ENCODE measurements around the gene C11orf52. TPM values are rescaled to one million over a fixed set of nuclear protein-coding genes. Genes with fewer than 3 reads are reported as not detected.

The C11orf52 gene
- total and polyA plus RNA-seq, 2 donors (not counting 1 experiment from before 2014, with no cell fraction given) = not detected

- no peak overlapping the region for H2AFZ ChIP-seq (ENCODE audit: insufficient read depth, low read depth, low read length, poor library complexity, severe bottlenecking)
- H4K20me1 ChIP-seq (ENCODE audit: control insufficient read depth, insufficient read depth, low read length, poor library complexity, severe bottlenecking) = no peaks in the 10 kb centered on the region
- no peaks in the 10 kb centered on the region for H3K9me3 Mint-ChIP-seq (ENCODE audit: insufficient read depth)
- H3K4me1 ChIP-seq (ENCODE audit: control insufficient read depth in 2 of 2, insufficient read depth in 2 of 2, low read length in 2 of 2) = peaks cover 9% of the 10 kb centered on the region in 2 donors
- TF ChIP-seq, protein P1, sequence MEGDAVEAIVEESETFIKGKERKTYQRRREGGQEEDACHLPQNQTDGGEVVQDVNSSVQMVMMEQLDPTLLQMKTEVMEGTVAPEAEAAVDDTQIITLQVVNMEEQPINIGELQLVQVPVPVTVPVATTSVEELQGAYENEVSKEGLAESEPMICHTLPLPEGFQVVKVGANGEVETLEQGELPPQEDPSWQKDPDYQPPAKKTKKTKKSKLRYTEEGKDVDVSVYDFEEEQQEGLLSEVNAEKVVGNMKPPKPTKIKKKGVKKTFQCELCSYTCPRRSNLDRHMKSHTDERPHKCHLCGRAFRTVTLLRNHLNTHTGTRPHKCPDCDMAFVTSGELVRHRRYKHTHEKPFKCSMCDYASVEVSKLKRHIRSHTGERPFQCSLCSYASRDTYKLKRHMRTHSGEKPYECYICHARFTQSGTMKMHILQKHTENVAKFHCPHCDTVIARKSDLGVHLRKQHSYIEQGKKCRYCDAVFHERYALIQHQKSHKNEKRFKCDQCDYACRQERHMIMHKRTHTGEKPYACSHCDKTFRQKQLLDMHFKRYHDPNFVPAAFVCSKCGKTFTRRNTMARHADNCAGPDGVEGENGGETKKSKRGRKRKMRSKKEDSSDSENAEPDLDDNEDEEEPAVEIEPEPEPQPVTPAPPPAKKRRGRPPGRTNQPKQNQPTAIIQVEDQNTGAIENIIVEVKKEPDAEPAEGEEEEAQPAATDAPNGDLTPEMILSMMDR (IDR thresholded peaks at IDR 0.05) = no peak
- TF ChIP-seq EZH2 (IDR thresholded peaks at IDR 0.05; ENCODE audit: borderline replicate concordance, insufficient read depth, low read depth, low read length, poor library complexity, severe bottlenecking) = no peak
- H3K27ac Mint-ChIP-seq = no peak overlapping the region
- intact Hi-C loops (cut with micrococcal nuclease) = no loop called here
- H3K9me3 ChIP-seq (ENCODE audit: control extremely low read depth in 1 of 3, control insufficient read depth in 2 of 3, insufficient read depth in 1 of 3, low read length in 2 of 3) = no peaks in the 10 kb centered on the region
- no peaks in the 10 kb centered on the region for H3K27me3 ChIP-seq (replicated peaks in 1 of 4; ENCODE audit: control extremely low read depth in 1 of 4, control insufficient read depth in 3 of 4, insufficient read depth in 4 of 4, low read length in 3 of 4)
- CTCF ChIA-PET = interaction anchor here (1.4 to 2.9 kb wide), 2 partner anchors 20 to 162 kb away, joined by 4 to 6 read pairs; no protein-coding TSS in a partner anchor
- no peaks in the 10 kb centered on the region for H3K36me3 ChIP-seq (replicated peaks in 1 of 2; ENCODE audit: control extremely low read depth in 1 of 2, control insufficient read depth in 1 of 2, extremely low read depth in 1 of 2, insufficient read depth in 2 of 2, low read length in 1 of 2)
- H3K79me2 ChIP-seq (ENCODE audit: control insufficient read depth, insufficient read depth, low read length) = no peaks in the 10 kb centered on the region
- WGBS (ENCODE audit: insufficient coverage) = 100% methylated on average over 1 of the region's 3 CpGs
- ATAC-seq (ENCODE audit: low read depth) = no peak
- DNase-seq = no peak
- POLR2A ChIA-PET = no interaction called here
- no peak overlapping the region for H3K4me3 Mint-ChIP-seq
- H3K27ac ChIP-seq (ENCODE audit: low read length in 2 of 2) = no peak overlapping the region
- H3K4me1 Mint-ChIP-seq = peaks cover 9% of the 10 kb centered on the region
- H3K4me3 ChIP-seq (ENCODE audit: control extremely low read depth in 1 of 5, extremely low read depth in 1 of 5, insufficient read depth in 1 of 5, low read depth in 2 of 5, low read length in 4 of 5) = no peak overlapping the region
- H3K27me3 Mint-ChIP-seq = no peaks in the 10 kb centered on the region
- no peak overlapping the region for H3K4me2 ChIP-seq (replicated peaks; ENCODE audit: low read depth, low read length, poor library complexity, severe bottlenecking)
- no peak overlapping the region for H3K9ac ChIP-seq (ENCODE audit: low read length)
Measured at GRCh38 chr11:111951565-111951964, 32.9 kb downstream of the C11orf52 start.

DNA sequence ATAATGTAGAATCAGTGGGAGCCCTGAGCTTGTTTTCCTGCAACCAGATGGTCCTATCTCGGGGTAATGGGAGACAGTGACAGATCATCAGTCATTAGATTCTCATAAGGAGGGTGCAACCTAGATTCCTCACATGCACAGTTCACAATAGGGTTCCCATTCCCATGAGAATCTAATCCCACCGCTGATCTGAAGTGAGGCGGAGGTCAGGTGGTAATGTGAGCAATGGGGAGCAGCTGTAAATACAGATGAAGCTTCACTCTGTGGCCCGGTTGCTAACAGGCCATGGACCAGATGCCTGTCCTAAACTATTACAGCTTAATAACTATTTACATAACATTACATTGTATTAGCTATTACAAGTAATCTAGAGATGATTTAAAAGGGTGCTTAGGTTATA is 35.4 kb downstream of the C11orf52 start:
- intact Hi-C loops (cut with micrococcal nuclease) = no loop called here
- Histone ChIP-seq H3K9me3 (ENCODE audit: control extremely low read depth in 1 of 3, control insufficient read depth in 2 of 3, insufficient read depth in 1 of 3, low read length in 2 of 3) (peaks cover 0 to 6% (median 0%) of the 10 kb centered on the region in 3 donors), H3K79me2 (ENCODE audit: control insufficient read depth, insufficient read depth, low read length) (no peaks in the 10 kb centered on the region), H4K20me1 (ENCODE audit: control insufficient read depth, insufficient read depth, low read length, poor library complexity, severe bottlenecking) (no peaks in the 10 kb centered on the region), H3K27me3 (replicated peaks in 1 of 4; ENCODE audit: control extremely low read depth in 1 of 4, control insufficient read depth in 3 of 4, insufficient read depth in 4 of 4, low read length in 3 of 4) (no peaks in the 10 kb centered on the region), H3K4me3 (ENCODE audit: control extremely low read depth in 1 of 5, extremely low read depth in 1 of 5, insufficient read depth in 1 of 5, low read depth in 2 of 5, low read length in 4 of 5) (no peak overlapping the region), H2AFZ (ENCODE audit: insufficient read depth, low read depth, low read length, poor library complexity, severe bottlenecking) (no peak overlapping the region), H3K4me2 (replicated peaks; ENCODE audit: low read depth, low read length, poor library complexity, severe bottlenecking) (no peak overlapping the region), H3K9ac (ENCODE audit: low read length) (no peak overlapping the region), H3K36me3 (replicated peaks in 1 of 2; ENCODE audit: control extremely low read depth in 1 of 2, control insufficient read depth in 1 of 2, extremely low read depth in 1 of 2, insufficient read depth in 2 of 2, low read length in 1 of 2) (no peaks in the 10 kb centered on the region), H3K4me1 (ENCODE audit: control insufficient read depth in 2 of 2, insufficient read depth in 2 of 2, low read length in 2 of 2) (no peaks in the 10 kb centered on the region), H3K27ac (ENCODE audit: low read length in 2 of 2) (no peak overlapping the region)
- ChIA-PET POLR2A (no interaction called here), CTCF (interaction anchor here (1.5 to 2.9 kb wide), 2 partner anchors 22 to 27 kb away, joined by 5 to 6 read pairs; no protein-coding TSS in a partner anchor)
- Mint-ChIP-seq H3K27ac (no peak overlapping the region), H3K27me3 (peaks cover 4% of the 10 kb centered on the region), H3K9me3 (ENCODE audit: insufficient read depth) (no peaks in the 10 kb centered on the region), H3K4me3 (no peak overlapping the region), H3K4me1 (no peaks in the 10 kb centered on the region)
- TF ChIP-seq, protein P1 (IDR thresholded peaks at IDR 0.05) = no peak
- TF ChIP-seq EZH2 (IDR thresholded peaks at IDR 0.05; ENCODE audit: borderline replicate concordance, insufficient read depth, low read depth, low read length, poor library complexity, severe bottlenecking) = no peak
- ATAC-seq (ENCODE audit: low read depth) = no peak
- no CpG with 5 or more reads among the region's 4 CpGs for WGBS (ENCODE audit: insufficient coverage)
- DNase-seq = no peak

Measured in B cell (primary cell).